Common myeloid progenitor, CD34-positive (primary cell): Measurements from ENCODE around the gene MPHOSPH6. TPM values are rescaled to one million over a fixed set of nuclear protein-coding genes. Genes with fewer than 3 reads are reported as not detected.
"Not testable (repeated sequence)": the region's sequence is repeated elsewhere in the genome, so short reads cannot be mapped to it uniquely, and the experiment has no call there.

Experiments used
- CTCF ChIA-PET: fragments of 350-600 bp; sonication (Branson Sonifier 250); formaldehyde crosslinking; loops from one replicate; lab custom pipeline; 2021; ENCODE audit warnings: antibody characterized with exemption; lab: Charles Lee
- POLR2A ChIA-PET: fragments of 350-600 bp; sonication (Branson Sonifier 250); formaldehyde crosslinking; loops from one replicate; lab custom pipeline; 2021; ENCODE audit warnings: antibody characterized with exemption; lab: Charles Lee
- DNase-seq, 3 donors: peaks; one replicate each; pipeline versions ENCODE4 v3.0.0 to v3.0.0-alpha.2; 2013
- H3K27ac ChIP-seq, 2 experiments: 1 replicate in 1 of 2; 2 replicates in 1 of 2; pipeline ENCODE4 v1.7.0; 2013; ENCODE audit warnings: inconsistent platforms in 2 of 2, low read length in 2 of 2, mild to moderate bottlenecking in 2 of 2, low read depth in 1 of 2, moderate library complexity in 1 of 2; ENCODE audit not compliant: severe bottlenecking in 2 of 2, insufficient read depth in 1 of 2, poor library complexity in 1 of 2
- H3K27me3 ChIP-seq, 5 experiments: replicated peaks in 2 of 5; 1 replicate in 3 of 5; 2 replicates in 2 of 5; pipeline versions ENCODE4 v1.6.1 to v1.7.0; 2013; ENCODE audit warnings: low read length in 4 of 5, mild to moderate bottlenecking in 2 of 5, moderate library complexity in 2 of 5, inconsistent platforms in 1 of 5; ENCODE audit not compliant: insufficient read depth in 5 of 5, control insufficient read depth in 4 of 5
- H3K36me3 ChIP-seq, 4 experiments: 1 replicate in 2 of 4; 2 replicates in 2 of 4; pipeline versions ENCODE4 v1.6.1 to v1.7.0; 2013; ENCODE audit warnings: low read length in 3 of 4, control low read depth in 1 of 4, mild to moderate bottlenecking in 1 of 4; ENCODE audit not compliant: control insufficient read depth in 4 of 4, insufficient read depth in 4 of 4
- H3K4me1 ChIP-seq, 4 experiments: 1 replicate in 3 of 4; 2 replicates in 1 of 4; pipeline versions ENCODE4 v1.6.1 to v1.7.1; 2013; ENCODE audit warnings: low read length in 3 of 4, mild to moderate bottlenecking in 3 of 4, control low read depth in 1 of 4, inconsistent platforms in 1 of 4, moderate library complexity in 1 of 4; ENCODE audit not compliant: control insufficient read depth in 4 of 4, insufficient read depth in 4 of 4; ENCODE audit errors: control extremely low read depth in 1 of 4
- H3K4me3 ChIP-seq, 7 experiments: 1 replicate in 4 of 7; 2 replicates in 3 of 7; pipeline versions ENCODE4 v1.5.1 to v1.7.0; 2013; ENCODE audit warnings: mild to moderate bottlenecking in 7 of 7, low read length in 6 of 7, moderate library complexity in 6 of 7, inconsistent platforms in 2 of 7, low read depth in 2 of 7, control low read depth in 1 of 7; ENCODE audit not compliant: insufficient read depth in 4 of 7, control insufficient read depth in 1 of 7; ENCODE audit errors: extremely low read depth in 1 of 7
- H3K9me3 ChIP-seq, 5 experiments: 1 replicate in 4 of 5; 2 replicates in 1 of 5; pipeline versions ENCODE4 v1.6.1 to v1.7.1; 2013; ENCODE audit warnings: low read length in 4 of 5, mild to moderate bottlenecking in 2 of 5, inconsistent platforms in 1 of 5, low read depth in 1 of 5, moderate library complexity in 1 of 5; ENCODE audit not compliant: control insufficient read depth in 4 of 5, insufficient read depth in 2 of 5; ENCODE audit errors: control extremely low read depth in 1 of 5
- WGBS: methylation state at CpG from one replicate; pipeline ENCODE4 v1.1.5; 2013; ENCODE audit not compliant: insufficient coverage; 5-methylcytosine and 5-hydroxymethylcytosine counted together
- polyA plus RNA-seq: library from polyadenylated mRNA; unstranded; fragments of 120-200 nt; gene quantifications from one replicate; pipeline ENCODE4 v1.2.1, GENCODE V29; 2013

The MPHOSPH6 gene, protein sequence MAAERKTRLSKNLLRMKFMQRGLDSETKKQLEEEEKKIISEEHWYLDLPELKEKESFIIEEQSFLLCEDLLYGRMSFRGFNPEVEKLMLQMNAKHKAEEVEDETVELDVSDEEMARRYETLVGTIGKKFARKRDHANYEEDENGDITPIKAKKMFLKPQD
- polyA plus RNA-seq = 37.9 TPM

DNA sequence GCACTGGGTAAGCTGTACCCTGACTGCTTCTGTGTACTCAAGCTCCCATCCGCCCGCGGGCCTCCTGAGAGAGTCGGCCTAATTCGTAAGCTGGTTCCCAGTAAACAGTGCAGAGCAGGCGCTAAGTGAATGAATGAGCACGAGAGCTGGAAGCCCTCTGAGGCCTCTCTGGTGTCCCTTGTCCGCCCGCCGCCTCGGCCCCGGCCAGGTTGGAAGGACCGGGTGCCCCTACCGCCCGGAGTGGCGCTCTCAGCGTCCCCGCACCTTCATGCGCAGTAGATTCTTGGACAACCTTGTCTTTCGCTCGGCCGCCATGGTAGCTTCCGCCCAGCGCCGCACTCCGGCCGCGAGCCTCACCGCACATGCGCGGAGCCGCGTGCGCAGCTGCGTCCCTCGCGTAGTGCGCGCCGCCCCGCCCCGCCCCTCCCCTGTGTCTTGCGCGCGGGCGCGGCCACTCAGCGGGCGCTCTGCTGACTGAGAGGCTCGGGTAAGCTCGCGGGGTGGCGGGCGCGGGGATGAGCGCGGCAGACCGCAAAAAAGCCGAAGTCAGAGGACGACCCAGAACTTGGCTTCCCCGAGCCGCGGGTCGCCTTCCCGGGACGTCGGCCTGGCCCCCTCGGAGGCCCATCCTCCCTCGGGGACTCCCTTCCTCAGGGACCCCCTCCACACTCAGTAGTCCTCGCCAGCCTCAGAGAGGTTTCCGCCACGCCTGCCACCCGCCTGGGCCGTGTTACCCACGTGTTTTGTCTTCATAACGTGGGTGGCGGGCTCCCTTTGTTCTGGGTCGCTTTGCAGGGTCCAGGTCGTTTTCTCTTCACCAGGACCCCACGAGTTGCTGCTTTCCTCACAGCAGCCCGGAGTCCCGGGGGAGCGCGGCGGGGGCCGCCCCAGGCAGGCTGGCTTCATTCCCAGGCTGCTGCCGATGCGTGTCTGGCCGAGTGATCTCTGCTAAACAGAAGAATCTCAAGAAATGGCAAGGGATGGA lies at the start of gene MPHOSPH6:
MPHOSPH6 (minus strand) TSS at position 364 of the 985 bp plus-strand sequence; CDS start at position 315, 49 bp downstream.
- Histone ChIP-seq H3K27me3 (peaks cover 9 to 27% (median 23%) of the 10 kb centered on the region in 5 experiments), H3K27ac (peak within 1 kb of the TSS; percentile 48 to 83), H3K4me1 (peaks cover 7 to 15% (median 11%) of the 10 kb centered on the region in 4 experiments), H3K4me3 (peak within 1 kb of the TSS; percentile 63 to 85 (median 77)), H3K36me3 (peaks cover 10 to 26% (median 20%) of the 10 kb centered on the region in 4 experiments), H3K9me3 (peaks cover 0 to 9% (median 0%) of the 10 kb centered on the region in 5 experiments)
- peak; percentile 92 to 96 (median 95) for DNase-seq
- CTCF ChIA-PET = interaction anchor here (0.7 kb wide), 1 partner anchor 10 kb away, joined by 3 read pairs; no protein-coding TSS in a partner anchor
- WGBS = 0% methylated on average over 84 of the region's 89 CpGs
- POLR2A ChIA-PET = interaction anchor here (1.0 kb wide), 1 partner anchor 16 kb away, joined by 3 read pairs; no protein-coding TSS in a partner anchor

DNA sequence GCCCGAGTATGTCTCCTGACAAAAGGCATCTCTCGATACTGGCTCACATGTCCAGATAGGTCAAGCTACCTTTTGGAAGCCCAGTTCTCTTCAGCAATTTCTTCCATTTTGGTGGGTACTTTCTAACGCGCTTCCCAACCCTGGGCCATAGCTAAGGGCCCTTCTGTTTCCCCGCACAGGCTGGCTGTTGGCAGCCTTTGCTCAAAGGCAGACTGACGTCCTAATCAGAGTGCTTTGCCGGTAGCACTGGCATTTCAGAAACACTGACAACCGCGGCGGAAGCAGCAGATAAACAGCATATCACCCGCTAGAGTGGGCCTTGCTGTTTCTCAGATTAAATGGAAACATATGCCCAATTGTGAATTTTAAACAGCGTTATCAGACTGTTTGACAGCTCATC lies 49.3 kb upstream of the MPHOSPH6 start:
- Histone ChIP-seq H3K36me3 (no peaks in the 10 kb centered on the region), H3K27ac (no peak overlapping the region), H3K4me3 (no peak overlapping the region), H3K9me3 (no peaks in the 10 kb centered on the region), H3K4me1 (no peaks in the 10 kb centered on the region), H3K27me3 (peaks cover 0 to 3% (median 0%) of the 10 kb centered on the region in 5 experiments)
- WGBS = 90% methylated on average over 11 of the region's 12 CpGs
- POLR2A ChIA-PET = no interaction called here
- CTCF ChIA-PET = no interaction called here
- DNase-seq = no peak

DNA sequence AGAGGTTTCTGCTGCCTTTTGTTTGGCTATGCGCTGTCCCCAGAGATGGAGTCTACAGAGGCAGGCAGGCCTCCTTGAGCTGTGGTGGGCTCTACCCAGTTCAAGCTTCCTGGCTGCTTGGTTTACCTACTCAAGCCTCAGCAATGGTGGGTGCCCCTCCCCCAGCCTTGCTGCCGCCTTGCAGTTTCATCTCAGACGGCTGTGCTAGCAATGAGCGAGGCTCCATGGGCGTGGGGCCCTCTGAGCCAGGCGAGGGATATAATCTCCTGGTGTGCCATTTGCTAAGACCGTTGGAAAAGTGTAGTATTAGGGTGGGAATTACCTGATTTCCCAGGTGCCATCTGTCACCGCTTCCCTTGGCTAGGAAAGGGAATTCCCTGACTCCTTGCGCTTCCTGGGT lies 39.3 kb upstream of the MPHOSPH6 start:
- H3K27ac ChIP-seq, CTCF ChIA-PET, H3K36me3 ChIP-seq, DNase-seq, H3K27me3 ChIP-seq, H3K9me3 ChIP-seq, H3K4me1 ChIP-seq, H3K4me3 ChIP-seq, POLR2A ChIA-PET: not testable (repeated sequence)
- WGBS = 95% methylated on average over 9 of the region's 9 CpGs

GRCh38 chr16:82203198-82203597 lies 33.2 kb upstream of the MPHOSPH6 start:
- Histone ChIP-seq H3K27ac (no peak overlapping the region), H3K4me3 (no peak overlapping the region), H3K9me3 (no peaks in the 10 kb centered on the region), H3K4me1 (no peaks in the 10 kb centered on the region), H3K36me3 (no peaks in the 10 kb centered on the region), H3K27me3 (no peaks in the 10 kb centered on the region)
- POLR2A ChIA-PET = no interaction called here
- DNase-seq = no peak
- CTCF ChIA-PET = no interaction called here

DNA sequence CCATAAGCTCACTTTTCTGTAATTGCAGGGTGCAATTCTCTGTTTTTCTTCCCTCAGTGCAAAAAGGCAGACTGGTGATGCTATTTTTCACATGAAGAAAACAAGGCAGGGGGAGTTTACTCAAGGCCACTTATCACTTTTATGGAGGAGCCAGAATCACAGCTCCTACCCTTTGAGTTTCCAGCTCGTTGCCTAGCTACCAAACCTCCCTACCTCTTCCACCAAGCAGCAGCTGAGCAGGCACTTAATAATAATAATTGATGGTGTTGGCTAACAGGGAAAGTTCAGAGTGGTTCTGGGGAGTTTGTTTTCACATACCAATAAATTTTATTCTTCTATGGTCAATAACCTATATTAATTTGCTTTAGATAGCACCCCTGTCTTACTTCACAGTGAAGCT lies 31.9 kb upstream of the MPHOSPH6 start:
- Histone ChIP-seq H3K4me3 (no peak overlapping the region), H3K4me1 (no peaks in the 10 kb centered on the region), H3K36me3 (no peaks in the 10 kb centered on the region), H3K27me3 (no peaks in the 10 kb centered on the region), H3K27ac (no peak overlapping the region), H3K9me3 (no peaks in the 10 kb centered on the region)
- DNase-seq = no peak
- ChIA-PET CTCF (no interaction called here), POLR2A (no interaction called here)
- WGBS = no CpG with 5 or more reads among the region's 1 CpG

DNA sequence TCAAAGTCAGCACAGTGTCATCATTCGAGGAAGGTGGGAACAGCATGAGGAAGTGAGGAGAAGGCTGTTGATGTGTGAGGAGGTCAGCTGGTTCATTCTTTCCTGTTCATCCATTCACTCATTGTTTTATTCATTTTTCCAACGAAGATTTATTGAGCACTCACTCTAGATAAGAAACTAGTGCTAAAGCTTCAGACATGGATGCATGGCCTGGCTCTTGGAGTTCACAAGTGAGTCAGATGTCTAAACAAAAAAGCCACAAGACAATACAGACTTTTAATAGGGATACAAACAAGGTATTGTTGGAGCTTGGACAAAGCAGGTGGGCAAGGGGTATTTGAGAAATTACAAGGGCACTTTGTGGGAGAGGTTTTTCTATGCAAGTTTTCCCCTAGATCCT lies 31.3 kb upstream of the MPHOSPH6 start:
- H3K9me3 ChIP-seq = no peaks in the 10 kb centered on the region
- WGBS = no CpG with 5 or more reads among the region's 2 CpGs
- ChIA-PET POLR2A (no interaction called here), CTCF (no interaction called here)
- no peak for DNase-seq
- H3K27me3 ChIP-seq = no peaks in the 10 kb centered on the region
- H3K27ac ChIP-seq = no peak overlapping the region
- H3K4me3 ChIP-seq = no peak overlapping the region
- H3K4me1 ChIP-seq = no peaks in the 10 kb centered on the region
- H3K36me3 ChIP-seq = no peaks in the 10 kb centered on the region

DNA sequence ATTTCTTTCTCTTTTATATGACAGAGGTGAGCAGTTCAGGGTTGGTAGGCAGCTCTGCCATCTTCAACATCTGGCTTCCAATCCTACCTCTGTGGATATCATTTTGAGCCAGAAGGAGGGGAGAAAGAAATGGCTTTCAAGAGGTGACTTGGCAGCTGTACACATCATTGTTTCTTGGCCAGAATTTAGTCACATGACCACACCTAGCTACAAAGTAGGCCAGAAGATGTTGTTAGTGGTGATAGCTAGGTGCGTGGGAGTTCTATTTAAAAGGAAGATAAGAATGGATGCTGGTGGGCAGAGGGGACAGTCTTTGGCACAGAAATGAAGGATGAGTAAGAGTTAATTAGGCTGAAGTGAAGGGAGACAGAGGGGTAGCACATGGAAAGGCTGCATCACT lies 29.2 kb upstream of the MPHOSPH6 start:
- Histone ChIP-seq H3K4me1 (no peaks in the 10 kb centered on the region), H3K9me3 (no peaks in the 10 kb centered on the region), H3K4me3 (no peak overlapping the region), H3K36me3 (no peaks in the 10 kb centered on the region), H3K27me3 (no peaks in the 10 kb centered on the region), H3K27ac (no peak overlapping the region)
- WGBS = 100% methylated on average over 1 of the region's 1 CpG
- no peak for DNase-seq
- ChIA-PET POLR2A (no interaction called here), CTCF (interaction anchor here (0.6 kb wide), 1 partner anchor 14 kb away, joined by 3 read pairs; no protein-coding TSS in a partner anchor)
